ENCODE measurements around the gene OR52N1. TPM values are rescaled to one million over a fixed set of nuclear protein-coding genes. Genes with fewer than 3 reads are reported as not detected.

The OR52N1 gene
- not detected in 2 replicates for total RNA-seq

DNA sequence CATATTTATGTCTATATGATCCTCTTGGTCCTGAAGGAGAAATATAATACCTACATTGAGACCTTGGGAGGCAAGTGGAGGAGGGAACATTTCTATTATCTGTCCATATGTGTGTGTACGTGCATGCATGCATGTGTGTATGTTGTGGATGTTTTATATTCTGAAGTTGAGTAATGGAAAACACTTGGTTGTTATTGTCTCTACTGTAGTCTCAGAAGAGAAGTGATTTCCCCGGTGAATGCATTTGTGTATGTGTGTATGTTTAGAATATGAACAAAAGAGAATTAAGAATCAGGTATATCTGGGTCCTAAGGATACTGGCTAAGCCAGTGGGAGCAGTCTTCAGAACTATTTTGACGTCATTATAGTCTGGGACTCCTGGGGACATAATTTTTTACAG is at the start of gene OR52N1:
Gene OR52N1 (minus strand): TSS at position 101 of the 400 bp plus-strand sequence. CDS start 2,449 bp downstream, outside the sequence.

DNA sequence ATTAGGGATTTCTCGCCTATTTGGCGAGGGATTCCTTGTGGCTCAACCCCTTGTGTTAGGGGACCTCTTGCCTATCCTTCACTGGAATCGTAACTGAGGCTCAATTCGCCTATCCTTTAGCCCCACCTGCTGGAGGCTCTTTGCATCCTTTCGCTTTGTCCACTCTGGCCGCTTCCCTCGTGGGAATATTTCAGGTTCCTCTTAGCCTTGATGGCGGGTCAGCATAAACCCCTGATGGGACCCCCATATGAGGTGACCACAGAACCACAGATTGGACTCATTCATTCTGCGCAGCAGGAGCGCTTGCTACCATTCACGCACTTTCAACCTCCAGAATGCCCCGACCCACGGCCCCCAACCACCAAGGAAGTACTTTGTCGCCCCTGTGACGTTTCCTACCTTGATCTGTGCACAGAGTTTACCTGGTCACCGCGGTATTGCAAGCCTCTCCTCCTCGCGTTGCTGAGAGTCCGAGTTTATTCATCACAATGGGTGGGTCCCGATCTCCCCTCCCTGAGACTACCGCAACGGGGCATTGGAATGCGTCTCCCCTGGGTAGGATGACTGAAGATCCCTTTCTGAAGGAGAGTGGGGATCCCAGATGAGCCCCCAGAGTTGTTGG is 17.5 kb upstream of the OR52N1 start, which contains the start of gene OR52N2:
Gene OR52N2 (plus strand): TSS at position 425 of the 622 bp plus-strand sequence. CDS start 11,412 bp downstream, outside the sequence.

DNA sequence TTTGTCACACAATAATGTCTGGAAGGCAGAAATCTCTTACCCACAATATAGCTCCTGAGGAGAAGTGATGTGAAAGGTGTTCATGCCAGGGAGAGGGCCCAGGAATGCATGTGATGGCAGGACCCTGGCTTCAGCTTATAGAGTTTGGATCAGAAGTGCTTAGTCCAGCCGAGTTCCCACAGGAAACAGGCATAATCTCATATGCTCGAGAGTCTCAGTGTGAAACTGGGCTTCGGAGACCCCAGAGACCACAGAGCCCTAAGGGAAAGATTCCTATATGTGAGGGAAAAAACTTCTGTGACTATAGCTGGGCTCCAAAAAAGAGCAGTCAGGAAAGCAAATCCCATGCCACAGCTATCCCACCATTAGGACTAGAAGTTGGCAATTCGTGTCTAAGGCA is 7.8 kb downstream of the OR52N1 start, which contains the start of gene OR52N5:
Gene OR52N5 (minus strand): TSS at position 101 of the 400 bp plus-strand sequence. CDS start 4,721 bp downstream, outside the sequence.

DNA sequence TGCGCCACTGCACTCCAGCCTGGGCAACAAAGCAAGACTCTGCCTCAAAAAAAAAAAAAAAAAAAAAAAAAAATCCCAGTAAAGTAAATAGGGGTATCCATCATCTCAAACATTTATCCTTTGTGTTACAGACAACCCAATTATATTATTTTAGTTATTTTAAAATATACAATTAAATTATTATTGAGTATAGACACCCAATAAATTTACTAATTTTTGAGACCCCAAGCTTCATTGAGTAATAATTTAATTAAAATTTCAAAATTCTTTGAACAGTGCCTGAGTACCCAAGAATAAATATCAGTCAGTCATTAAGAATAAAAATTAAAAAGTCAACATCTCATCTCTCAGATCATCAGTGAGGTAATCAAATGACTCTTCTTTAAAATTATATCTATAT is 37.1 kb downstream of the OR52N1 start, which contains the start of gene OR52N4:
Gene OR52N4 (plus strand): TSS at position 301 of the 400 bp plus-strand sequence. CDS start 498 bp downstream, outside the sequence.

Other genes with a start within 250 kb of the OR52N1 start
- gene OR52H1, start 242.7 kb downstream of the OR52N1 start, total RNA-seq = not detected in 2 replicates
- not detected in 2 replicates for gene OR52B6, start 210.4 kb downstream of the OR52N1 start, total RNA-seq
- 4.0 and 9.2 TPM in 2 replicates for gene TRIM6, start 194.6 kb downstream of the OR52N1 start, total RNA-seq
- gene TRIM34, start 166.3 kb downstream of the OR52N1 start, total RNA-seq = 4.6 and 10.2 TPM in 2 replicates
- 18.2 and 24.1 TPM in 2 replicates for gene TRIM5, start 106.2 kb downstream of the OR52N1 start, total RNA-seq
- 15.5 and 48.8 TPM in 2 replicates for gene TRIM22, start 101.5 kb downstream of the OR52N1 start, total RNA-seq
- not detected in 2 replicates for gene OR56B1, start 54.8 kb downstream of the OR52N1 start, total RNA-seq
- gene OR52N4, start 37.0 kb downstream of the OR52N1 start, total RNA-seq = not detected in 2 replicates
- gene OR52N5, start 7.9 kb downstream of the OR52N1 start, total RNA-seq = not detected in 2 replicates
- gene OR52N2, start 17.7 kb upstream of the OR52N1 start, total RNA-seq = not detected in 2 replicates
- not detected in 2 replicates for gene OR52E6, start 50.6 kb upstream of the OR52N1 start, total RNA-seq
- gene OR52E8, start 66.4 kb upstream of the OR52N1 start, total RNA-seq = not detected in 2 replicates
- not detected in 2 replicates for gene OR52E4, start 89.4 kb upstream of the OR52N1 start, total RNA-seq
- gene OR52E5, start 101.9 kb upstream of the OR52N1 start, total RNA-seq = not detected in 2 replicates
- gene OR56A3, start 151.0 kb upstream of the OR52N1 start, total RNA-seq = not detected in 2 replicates
- not detected in 2 replicates for gene OR56A5, start 177.2 kb upstream of the OR52N1 start, total RNA-seq
- not detected in 2 replicates for gene OR52L1, start 195.7 kb upstream of the OR52N1 start, total RNA-seq
- gene OR56A4, start 215.7 kb upstream of the OR52N1 start, total RNA-seq = not detected in 2 replicates
- not detected in 2 replicates for gene OR56A1, start 239.5 kb upstream of the OR52N1 start, total RNA-seq

Measured in pericardium fibroblast (primary cell).